Immature natural killer cell (primary cell): Measurements from ENCODE around the gene LRRC3B. TPM values are rescaled to one million over a fixed set of nuclear protein-coding genes. Genes with fewer than 3 reads are reported as not detected.

Source experiments
- DNase-seq, 3 donors: peaks; one replicate each; pipeline ENCODE4 v3.0.0; 2022; ENCODE audit warnings: mixed read lengths in 1 of 3
- H3K27ac Mint-ChIP-seq, 6 donors: one replicate each; pipeline ENCODE4 v1.8.0; 2020; ENCODE audit warnings: mixed read lengths in 6 of 6, mild to moderate bottlenecking in 5 of 6, inconsistent platforms in 4 of 6, moderate library complexity in 3 of 6
- H3K27me3 Mint-ChIP-seq, 3 donors: one replicate each; pipeline ENCODE4 v1.8.0; 2020 to 2021; ENCODE audit warnings: low read depth in 3 of 3, mild to moderate bottlenecking in 3 of 3, mixed read lengths in 3 of 3, moderate library complexity in 3 of 3, inconsistent platforms in 1 of 3
- H3K36me3 Mint-ChIP-seq, 3 donors: one replicate each; pipeline ENCODE4 v1.8.0; 2020; ENCODE audit warnings: mixed read lengths in 3 of 3, inconsistent platforms in 2 of 3, mild to moderate bottlenecking in 2 of 3
- H3K4me1 Mint-ChIP-seq, 2 donors: one replicate each; pipeline ENCODE4 v1.8.0; 2020; ENCODE audit warnings: inconsistent platforms in 2 of 2, mild to moderate bottlenecking in 2 of 2, mixed read lengths in 2 of 2, moderate library complexity in 1 of 2
- H3K4me3 Mint-ChIP-seq, 5 donors: one replicate each; pipeline ENCODE4 v1.8.0; 2020; ENCODE audit warnings: mild to moderate bottlenecking in 5 of 5, mixed read lengths in 5 of 5, inconsistent platforms in 3 of 5, moderate library complexity in 3 of 5
- H3K9me3 Mint-ChIP-seq, 6 donors: one replicate each; pipeline ENCODE4 v1.8.0; 2020; ENCODE audit warnings: mild to moderate bottlenecking in 6 of 6, mixed read lengths in 6 of 6, inconsistent platforms in 4 of 6, moderate library complexity in 3 of 6
- polyA plus RNA-seq, 3 donors: library from polyadenylated mRNA; unstranded; fragments of 300-500 nt; fragmentation: Illumina TruSeq; gene quantifications; one replicate each; pipeline ENCODE4 v1.2.3, GENCODE V29; 2021

The LRRC3B gene
- polyA plus RNA-seq, 3 donors from 2014 or later = not detected

GRCh38 chr3:26703519-26703918 lies 80.9 kb downstream of the LRRC3B start:
- Mint-ChIP-seq H3K4me3 (no peak overlapping the region), H3K4me1 (no peaks in the 10 kb centered on the region), H3K9me3 (peaks cover 0 to 7% (median 3%) of the 10 kb centered on the region in 6 donors), H3K27ac (no peak overlapping the region), H3K27me3 (peaks cover 0 to 4% (median 2%) of the 10 kb centered on the region in 3 donors), H3K36me3 (no peaks in the 10 kb centered on the region)
- DNase-seq = no peak

GRCh38 chr3:26704736-26705135 lies 82.2 kb downstream of the LRRC3B start:
- Mint-ChIP-seq H3K36me3 (no peaks in the 10 kb centered on the region), H3K4me1 (no peaks in the 10 kb centered on the region), H3K27me3 (peaks cover 0 to 4% (median 2%) of the 10 kb centered on the region in 3 donors), H3K9me3 (peaks cover 0 to 7% (median 3%) of the 10 kb centered on the region in 6 donors), H3K4me3 (no peak overlapping the region), H3K27ac (no peak overlapping the region)
- no peak for DNase-seq

GRCh38 chr3:26708501-26708900 lies 85.9 kb downstream of the LRRC3B start:
- peaks cover 0 to 3% (median 2%) of the 10 kb centered on the region in 6 donors for H3K9me3 Mint-ChIP-seq
- no peak overlapping the region for H3K27ac Mint-ChIP-seq

GRCh38 chr3:26712211-26713026 lies 89.8 kb downstream of the LRRC3B start:
- Mint-ChIP-seq H3K36me3 (no peaks in the 10 kb centered on the region), H3K27ac (no peak overlapping the region), H3K4me1 (no peaks in the 10 kb centered on the region), H3K9me3 (peaks cover 0 to 3% (median 0%) of the 10 kb centered on the region in 6 donors), H3K27me3 (peaks cover 0 to 3% (median 0%) of the 10 kb centered on the region in 3 donors), H3K4me3 (no peak overlapping the region)
- peak in 1 of 3 donors; percentile 5 for DNase-seq

More at GRCh38 chr3:26708501-26708900, 85.9 kb downstream of the LRRC3B start:
- H3K36me3 Mint-ChIP-seq = no peaks in the 10 kb centered on the region
- H3K4me3 Mint-ChIP-seq = no peak overlapping the region
- no peaks in the 10 kb centered on the region for H3K4me1 Mint-ChIP-seq
- DNase-seq = no peak
- H3K27me3 Mint-ChIP-seq = peaks cover 0 to 2% (median 1%) of the 10 kb centered on the region in 3 donors

- peaks cover 0 to 1% (median 0%) of the 10 kb centered on the region in 3 donors for H3K27me3 Mint-ChIP-seq
- no peak for DNase-seq
Measured at GRCh38 chr3:26713091-26713490, 90.5 kb downstream of the LRRC3B start.

GRCh38 chr3:26714485-26714884 lies 91.9 kb downstream of the LRRC3B start:
- no peak for DNase-seq
- no peaks in the 10 kb centered on the region for H3K36me3 Mint-ChIP-seq
- H3K4me1 Mint-ChIP-seq = no peaks in the 10 kb centered on the region
- no peaks in the 10 kb centered on the region for H3K9me3 Mint-ChIP-seq
- H3K27ac Mint-ChIP-seq = no peak overlapping the region
- peaks cover 0 to 1% (median 0%) of the 10 kb centered on the region in 3 donors for H3K27me3 Mint-ChIP-seq
- no peak overlapping the region for H3K4me3 Mint-ChIP-seq

More at GRCh38 chr3:26713091-26713490, 90.5 kb downstream of the LRRC3B start:
- Mint-ChIP-seq H3K9me3 (peaks cover 0 to 3% (median 0%) of the 10 kb centered on the region in 6 donors), H3K27ac (no peak overlapping the region), H3K36me3 (no peaks in the 10 kb centered on the region), H3K4me3 (no peak overlapping the region), H3K4me1 (no peaks in the 10 kb centered on the region)

- no peaks in the 10 kb centered on the region for H3K9me3 Mint-ChIP-seq
- H3K36me3 Mint-ChIP-seq = no peaks in the 10 kb centered on the region
- no peak overlapping the region for H3K4me3 Mint-ChIP-seq
- no peak for DNase-seq
- H3K27me3 Mint-ChIP-seq = peaks cover 0 to 1% (median 0%) of the 10 kb centered on the region in 3 donors
- H3K4me1 Mint-ChIP-seq = no peaks in the 10 kb centered on the region
- H3K27ac Mint-ChIP-seq = no peak overlapping the region
Measured at GRCh38 chr3:26715431-26715830, 92.9 kb downstream of the LRRC3B start.

- Mint-ChIP-seq H3K4me3 (no peak overlapping the region), H3K27me3 (peaks cover 0 to 1% (median 0%) of the 10 kb centered on the region in 3 donors), H3K9me3 (no peaks in the 10 kb centered on the region), H3K36me3 (no peaks in the 10 kb centered on the region), H3K4me1 (no peaks in the 10 kb centered on the region), H3K27ac (no peak overlapping the region)
- no peak for DNase-seq
Measured at GRCh38 chr3:26718315-26718714, 95.7 kb downstream of the LRRC3B start.

GRCh38 chr3:26719134-26719533 lies 96.6 kb downstream of the LRRC3B start:
- H3K4me1 Mint-ChIP-seq = no peaks in the 10 kb centered on the region
- H3K36me3 Mint-ChIP-seq = no peaks in the 10 kb centered on the region
- no peak overlapping the region for H3K4me3 Mint-ChIP-seq
- H3K9me3 Mint-ChIP-seq = no peaks in the 10 kb centered on the region
- no peak for DNase-seq
- no peak overlapping the region for H3K27ac Mint-ChIP-seq
- H3K27me3 Mint-ChIP-seq = no peaks in the 10 kb centered on the region

- Mint-ChIP-seq H3K27ac (no peak overlapping the region), H3K9me3 (peaks cover 0 to 7% (median 1%) of the 10 kb centered on the region in 6 donors), H3K4me3 (no peak overlapping the region), H3K36me3 (no peaks in the 10 kb centered on the region), H3K27me3 (no peaks in the 10 kb centered on the region), H3K4me1 (no peaks in the 10 kb centered on the region)
- no peak for DNase-seq
Measured at GRCh38 chr3:26721047-26721446, 98.5 kb downstream of the LRRC3B start.

- H3K27me3 Mint-ChIP-seq = peaks cover 0 to 2% (median 0%) of the 10 kb centered on the region in 3 donors
- H3K36me3 Mint-ChIP-seq = no peaks in the 10 kb centered on the region
- DNase-seq = no peak
- no peak overlapping the region for H3K27ac Mint-ChIP-seq
- no peak overlapping the region for H3K4me3 Mint-ChIP-seq
- H3K4me1 Mint-ChIP-seq = no peaks in the 10 kb centered on the region
- H3K9me3 Mint-ChIP-seq = peaks cover 0 to 9% (median 7%) of the 10 kb centered on the region in 6 donors
Measured at GRCh38 chr3:26731843-26732242, 109.3 kb downstream of the LRRC3B start.

GRCh38 chr3:26750263-26750662 lies 127.7 kb downstream of the LRRC3B start:
- Mint-ChIP-seq H3K4me1 (no peaks in the 10 kb centered on the region), H3K27me3 (peaks cover 0 to 3% (median 0%) of the 10 kb centered on the region in 3 donors), H3K4me3 (no peak overlapping the region), H3K9me3 (peaks cover 4 to 22% (median 13%) of the 10 kb centered on the region in 6 donors), H3K27ac (no peak overlapping the region), H3K36me3 (no peaks in the 10 kb centered on the region)
- no peak for DNase-seq

- H3K4me3 Mint-ChIP-seq = no peak overlapping the region
- H3K36me3 Mint-ChIP-seq = no peaks in the 10 kb centered on the region
- peaks cover 0 to 3% (median 2%) of the 10 kb centered on the region in 3 donors for H3K27me3 Mint-ChIP-seq
- H3K27ac Mint-ChIP-seq = no peak overlapping the region
- DNase-seq = no peak
- peaks cover 7 to 33% (median 13%) of the 10 kb centered on the region in 6 donors for H3K9me3 Mint-ChIP-seq
- H3K4me1 Mint-ChIP-seq = no peaks in the 10 kb centered on the region
Measured at GRCh38 chr3:26752466-26752865, 129.9 kb downstream of the LRRC3B start.

GRCh38 chr3:26753095-26753494 lies 130.5 kb downstream of the LRRC3B start:
- Mint-ChIP-seq H3K36me3 (no peaks in the 10 kb centered on the region), H3K27ac (no peak overlapping the region), H3K27me3 (peaks cover 0 to 3% (median 3%) of the 10 kb centered on the region in 3 donors)

More at GRCh38 chr3:26753095-26753494, 130.5 kb downstream of the LRRC3B start:
- H3K9me3 Mint-ChIP-seq = peaks cover 5 to 34% (median 12%) of the 10 kb centered on the region in 6 donors
- H3K4me3 Mint-ChIP-seq = no peak overlapping the region
- H3K4me1 Mint-ChIP-seq = no peaks in the 10 kb centered on the region
- no peak for DNase-seq
